Cardiac fibroblast (primary cell): ENCODE results near the gene FAR2.

Source experiments
- DNase-seq, 2 donors: peaks; one replicate each; pipeline versions ENCODE4 v3.0.0 to v3.0.0-alpha.2; 2010; ENCODE audit warnings: low read depth in 2 of 2
- H3K4me3 ChIP-seq, 2 donors: replicated peaks in 1 of 2; 1 replicate in 1 of 2; 2 replicates in 1 of 2; pipeline ENCODE4 v1.5.1; 2011; ENCODE audit warnings: low read depth in 2 of 2, low read length in 2 of 2, mild to moderate bottlenecking in 2 of 2, moderate library complexity in 1 of 2
- TF ChIP-seq, protein P1 (sequence below): IDR thresholded peaks from one replicate; pipeline ENCODE4 v1.5.1; 2011; ENCODE audit warnings: low read depth, mild to moderate bottlenecking, low read length, inconsistent platforms

The FAR2 gene

DNA sequence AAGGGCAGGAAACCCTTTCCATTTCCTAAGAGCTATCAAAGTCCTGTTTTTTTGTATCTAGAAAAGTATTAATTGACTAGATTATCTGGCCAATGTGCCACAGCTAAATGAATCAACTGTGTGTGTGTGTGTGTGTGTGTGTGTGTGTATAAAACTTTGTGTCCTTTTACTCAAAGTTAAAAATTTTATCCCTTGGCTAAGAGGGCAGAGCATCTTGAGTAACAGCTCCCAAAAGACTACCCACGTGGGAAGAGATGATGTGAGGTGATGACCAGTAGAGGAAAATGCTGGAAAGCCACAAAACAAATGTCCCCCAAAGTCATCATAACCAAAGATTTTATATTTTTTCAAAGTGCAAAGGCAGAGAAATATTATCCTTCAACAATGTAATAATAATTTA lies 90.3 kb downstream of the FAR2 start:
- TF ChIP-seq, protein P1, sequence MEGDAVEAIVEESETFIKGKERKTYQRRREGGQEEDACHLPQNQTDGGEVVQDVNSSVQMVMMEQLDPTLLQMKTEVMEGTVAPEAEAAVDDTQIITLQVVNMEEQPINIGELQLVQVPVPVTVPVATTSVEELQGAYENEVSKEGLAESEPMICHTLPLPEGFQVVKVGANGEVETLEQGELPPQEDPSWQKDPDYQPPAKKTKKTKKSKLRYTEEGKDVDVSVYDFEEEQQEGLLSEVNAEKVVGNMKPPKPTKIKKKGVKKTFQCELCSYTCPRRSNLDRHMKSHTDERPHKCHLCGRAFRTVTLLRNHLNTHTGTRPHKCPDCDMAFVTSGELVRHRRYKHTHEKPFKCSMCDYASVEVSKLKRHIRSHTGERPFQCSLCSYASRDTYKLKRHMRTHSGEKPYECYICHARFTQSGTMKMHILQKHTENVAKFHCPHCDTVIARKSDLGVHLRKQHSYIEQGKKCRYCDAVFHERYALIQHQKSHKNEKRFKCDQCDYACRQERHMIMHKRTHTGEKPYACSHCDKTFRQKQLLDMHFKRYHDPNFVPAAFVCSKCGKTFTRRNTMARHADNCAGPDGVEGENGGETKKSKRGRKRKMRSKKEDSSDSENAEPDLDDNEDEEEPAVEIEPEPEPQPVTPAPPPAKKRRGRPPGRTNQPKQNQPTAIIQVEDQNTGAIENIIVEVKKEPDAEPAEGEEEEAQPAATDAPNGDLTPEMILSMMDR, result no peak
- peak in 1 of 2 donors; percentile 45 for DNase-seq
- no peak overlapping the region for H3K4me3 ChIP-seq

DNA sequence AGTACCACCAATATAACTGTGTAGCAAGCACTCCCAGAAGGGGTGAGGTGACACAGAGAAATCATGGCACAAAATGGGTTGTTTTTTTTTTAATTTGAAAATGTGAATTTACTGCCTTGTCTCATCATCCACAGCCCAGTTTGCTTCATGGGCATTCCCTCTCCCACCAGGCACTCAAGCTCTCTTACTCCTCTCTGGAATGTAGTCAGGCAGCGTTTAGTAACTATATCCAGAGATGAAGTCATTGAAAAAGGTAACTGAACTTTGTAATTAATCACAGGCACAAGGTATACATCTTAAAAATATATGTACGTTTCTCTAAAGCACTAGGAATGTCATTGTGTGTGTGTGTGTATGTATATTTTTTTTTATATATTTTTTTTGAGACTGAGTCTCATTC lies 91.4 kb downstream of the FAR2 start:
- TF ChIP-seq, protein P1, result no peak
- H3K4me3 ChIP-seq, result no peak overlapping the region
- DNase-seq, result no peak

DNA sequence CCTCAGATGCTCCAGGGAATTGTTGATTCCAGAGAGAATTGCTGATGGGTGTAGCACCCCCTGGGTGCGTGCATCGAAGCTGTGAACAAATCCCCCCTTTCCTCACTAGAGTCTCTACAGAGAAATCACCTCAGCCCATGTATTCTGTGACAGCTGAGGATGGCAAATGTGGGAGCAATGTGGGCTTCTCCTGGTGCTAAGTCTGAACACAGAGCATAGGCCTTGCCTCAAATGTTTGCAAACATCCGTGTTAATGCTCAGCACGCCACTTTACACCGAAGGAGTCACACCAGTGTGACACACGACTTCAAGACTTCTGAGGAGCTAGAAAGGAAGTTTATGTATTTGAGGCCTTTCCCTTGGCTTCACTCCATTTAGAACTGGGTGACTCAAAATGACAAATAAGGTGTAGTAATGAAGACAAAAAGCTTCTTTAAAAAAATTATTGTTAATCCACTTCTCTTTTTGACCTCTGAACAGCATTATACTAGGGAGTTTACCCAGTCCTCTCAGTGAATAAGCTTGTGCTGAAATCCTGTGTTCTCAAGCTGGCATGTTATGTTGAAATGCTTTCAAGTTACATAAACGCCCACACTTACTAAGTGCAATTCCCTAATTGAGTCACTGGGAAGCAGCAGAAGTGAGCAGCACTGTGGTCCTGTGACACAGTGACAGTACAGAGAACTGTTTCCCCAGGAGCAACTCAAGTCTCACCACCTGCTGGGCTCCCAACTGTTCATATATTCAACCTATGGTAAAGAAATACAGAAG lies 92.9 kb downstream of the FAR2 start:
- TF ChIP-seq, protein P1, result peak; percentile 14
- H3K4me3 ChIP-seq, result no peak overlapping the region
- DNase-seq, result peak; percentile 86 to 93

DNA sequence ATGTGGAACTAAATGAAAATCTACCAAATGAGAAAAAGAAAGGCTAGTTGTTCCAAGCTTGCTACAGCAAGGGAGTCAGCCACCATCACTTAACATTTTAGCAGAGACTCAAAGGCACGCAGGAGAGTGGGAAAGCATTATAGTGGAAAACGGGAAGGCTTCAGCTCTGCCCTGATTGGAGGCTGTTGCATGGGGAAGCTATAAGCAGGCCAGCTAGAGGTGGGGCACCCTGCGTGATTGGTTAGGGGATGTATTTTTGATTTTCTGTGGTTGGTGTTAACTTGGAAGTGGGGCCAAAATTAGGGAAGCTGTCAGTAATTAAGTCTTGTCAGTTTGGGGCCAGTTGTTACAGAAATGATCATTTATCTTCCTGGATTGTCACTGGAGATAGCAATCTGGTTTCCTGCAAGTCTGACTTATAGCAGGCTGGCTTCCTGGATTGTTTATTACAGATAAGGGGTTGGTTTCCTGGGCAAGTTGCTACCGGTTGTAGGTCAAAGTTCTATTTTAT lies 93.9 kb downstream of the FAR2 start:
- TF ChIP-seq, protein P1, result no peak
- H3K4me3 ChIP-seq, result no peak overlapping the region
- no peak for DNase-seq

DNA sequence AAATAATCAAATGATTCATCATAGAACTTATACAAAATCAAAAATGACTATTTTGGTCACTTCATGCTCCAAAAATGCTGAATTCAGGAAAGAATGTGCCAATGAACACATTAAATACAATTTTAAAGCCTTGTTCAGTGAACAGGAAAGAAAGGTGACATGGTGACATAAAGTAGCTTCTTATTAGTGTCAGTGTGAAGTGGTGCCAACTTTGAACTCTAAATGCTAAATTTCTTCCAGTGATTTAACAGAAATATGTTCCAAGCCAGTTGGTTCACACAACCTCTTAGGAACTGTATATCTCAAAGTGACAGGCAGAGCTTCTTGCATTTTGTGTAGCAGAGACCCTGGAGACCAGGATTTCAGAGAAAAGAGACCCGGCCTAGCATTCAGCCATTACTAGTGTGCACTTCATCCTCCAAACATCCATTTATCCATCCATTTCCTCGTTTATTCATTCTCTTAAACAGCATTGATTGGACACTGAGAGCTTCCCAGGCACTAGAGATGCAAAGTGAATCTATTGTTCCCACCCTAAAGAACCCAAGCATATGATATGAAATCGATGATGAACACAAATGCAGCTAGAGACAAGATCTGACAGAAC lies 95.2 kb downstream of the FAR2 start:
- no peak overlapping the region for H3K4me3 ChIP-seq
- DNase-seq, result no peak
- TF ChIP-seq, protein P1, result no peak

DNA sequence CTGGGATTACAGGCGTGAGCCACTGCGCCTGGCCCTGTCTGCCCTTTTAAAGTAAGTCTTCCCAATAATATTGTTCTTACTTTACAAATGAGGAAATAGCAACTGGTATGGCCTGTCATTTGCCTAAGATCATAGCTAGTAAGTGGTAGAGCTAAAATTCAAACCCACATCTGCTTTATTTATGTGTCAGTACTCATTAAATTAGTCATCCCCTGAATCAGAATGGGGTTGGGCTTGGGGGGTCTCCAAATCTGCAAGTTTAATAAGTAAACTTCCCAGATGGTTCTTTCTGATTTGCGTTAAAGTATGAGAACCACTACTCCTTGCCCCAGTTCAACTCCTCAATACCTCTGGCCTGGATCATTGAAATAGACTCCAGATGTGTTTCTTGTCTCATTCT lies 96.2 kb downstream of the FAR2 start:
- TF ChIP-seq, protein P1, result no peak
- H3K4me3 ChIP-seq, result no peak overlapping the region
- no peak for DNase-seq
